GM18909 (cell line): ENCODE results near the gene AKAP3.

Experiments used
- ATAC-seq: cut with Tn5 transposase; IDR thresholded peaks from one replicate; pipeline ENCODE4 v1.9.1; 2021; ENCODE audit warnings: mild to moderate bottlenecking; ENCODE audit not compliant: unreplicated experiment, poor library complexity

The AKAP3 gene

GRCh38 chr12:4603946-4604345, 44.9 kb downstream of the AKAP3 start:
- ATAC-seq: no peak

GRCh38 chr12:4603421-4603820, 45.4 kb downstream of the AKAP3 start:
- ATAC-seq: no peak

- ATAC-seq: no peak
Measured at GRCh38 chr12:4595881-4596280, 53.0 kb downstream of the AKAP3 start.

- no peak for ATAC-seq
Measured at GRCh38 chr12:4591180-4591687, 57.6 kb downstream of the AKAP3 start.

GRCh38 chr12:4589941-4590340, 58.9 kb downstream of the AKAP3 start:
- no peak for ATAC-seq

GRCh38 chr12:4588916-4589315, 59.9 kb downstream of the AKAP3 start:
- ATAC-seq: no peak

- no peak for ATAC-seq
Measured at GRCh38 chr12:4587108-4587507, 61.7 kb downstream of the AKAP3 start.

- ATAC-seq: no peak
Measured at GRCh38 chr12:4586500-4586899, 62.4 kb downstream of the AKAP3 start.

GRCh38 chr12:4584896-4585295, 64.0 kb downstream of the AKAP3 start:
- no peak for ATAC-seq

GRCh38 chr12:4584281-4584680, 64.6 kb downstream of the AKAP3 start:
- no peak for ATAC-seq

GRCh38 chr12:4580281-4580688, 68.6 kb downstream of the AKAP3 start:
- no peak for ATAC-seq

- ATAC-seq: no peak
Measured at GRCh38 chr12:4579305-4580102, 69.3 kb downstream of the AKAP3 start.

- ATAC-seq: no peak
Measured at GRCh38 chr12:4572680-4573079, 76.2 kb downstream of the AKAP3 start.

- ATAC-seq: no peak
Measured at GRCh38 chr12:4569261-4569660, 79.6 kb downstream of the AKAP3 start.

GRCh38 chr12:4567073-4567881, 81.6 kb downstream of the AKAP3 start:
- peak; percentile 64 for ATAC-seq

GRCh38 chr12:4566474-4566873, 82.4 kb downstream of the AKAP3 start:
- no peak for ATAC-seq
